ENCODE measurements around the gene ZNF662. TPM values are rescaled to one million over a fixed set of nuclear protein-coding genes. Genes with fewer than 3 reads are reported as not detected.

The ZNF662 gene
- total RNA-seq, 1 experiment from 2014 or later = not detected

GRCh38 chr3:42926310-42926709 is 20.4 kb downstream of the ZNF662 start:
- no TSS peak for BruUV-seq (replicated peaks)
- DNase-seq (ENCODE audit: low read depth, low spot score) = no peak
- no peaks in the 10 kb centered on the region for H3K9me3 ChIP-seq (ENCODE audit: control insufficient read depth in 1 of 2, insufficient read depth in 1 of 2, low read depth in 1 of 2, low read length in 2 of 2)
- no peaks in the 10 kb centered on the region for H3K4me1 ChIP-seq (ENCODE audit: control insufficient read depth in 1 of 2, insufficient read depth in 2 of 2, low read length in 2 of 2)
- H3K27ac ChIP-seq (ENCODE audit: low read depth, low read length) = no peak overlapping the region
- no peaks in the 10 kb centered on the region for H3K79me2 ChIP-seq (ENCODE audit: insufficient read depth, low read length)
- ChIA-PET POLR2A (interaction anchor here (0.6 kb wide), 1 partner anchor 693 kb away, joined by 3 read pairs; no protein-coding TSS in a partner anchor), RAD21 (ENCODE audit: low non-redundant PET in 1 of 2, low total read pairs in 2 of 2, uncharacterized antibody in 2 of 2, unreplicated experiment in 2 of 2) (no interaction called here), CTCF (no interaction called here)
- H3K27me3 ChIP-seq (ENCODE audit: insufficient read depth, low read length) = no peaks in the 10 kb centered on the region
- no peak overlapping the region for H3K4me2 ChIP-seq (ENCODE audit: low read length)
- intact Hi-C loops (cut with micrococcal nuclease) = no loop called here
- TF ChIP-seq ZNF274 (IDR thresholded peaks at IDR 0.05; ENCODE audit: low read depth, low read length) (no peak), ATF3 (IDR thresholded peaks at IDR 0.05) (no peak), YY1 (IDR thresholded peaks at IDR 0.05; ENCODE audit: extremely low read depth, insufficient replicate concordance, low read depth, low read length) (no peak), POLR2A (IDR thresholded peaks at IDR 0.05; ENCODE audit: borderline replicate concordance, extremely low read depth, insufficient read depth, insufficient read length) (no peak), SRF (IDR thresholded peaks at IDR 0.05; ENCODE audit: low read depth) (no peak), ZBTB33 (IDR thresholded peaks at IDR 0.05; ENCODE audit: extremely low read depth, insufficient replicate concordance, low read length) (no peak), SIN3A (IDR thresholded peaks at IDR 0.05; ENCODE audit: low read depth) (no peak), POLR2AphosphoS5 (IDR thresholded peaks at IDR 0.05; ENCODE audit: low read depth, low read length) (no peak), CEBPB (IDR thresholded peaks at IDR 0.05; ENCODE audit: low read depth) (no peak), REST (IDR thresholded peaks at IDR 0.05; ENCODE audit: low read depth) (no peak), SP1 (IDR thresholded peaks at IDR 0.05; ENCODE audit: low read depth) (no peak)
- ATAC-seq = no peak
- no peak overlapping the region for H2AFZ ChIP-seq (ENCODE audit: low read depth, low read length, poor library complexity, severe bottlenecking)
- no peaks in the 10 kb centered on the region for H3K9me2 ChIP-seq (ENCODE audit: insufficient read depth)
- no peaks in the 10 kb centered on the region for H3K36me3 ChIP-seq (ENCODE audit: control insufficient read depth in 1 of 2, insufficient read depth in 2 of 2, low read length in 2 of 2)
- H3K4me3 ChIP-seq (replicated peaks in 1 of 2; ENCODE audit: low read depth in 1 of 2, low read length in 2 of 2) = no peak overlapping the region
- H3K9ac ChIP-seq (ENCODE audit: low read length) = no peak overlapping the region
- no peaks in the 10 kb centered on the region for H4K20me1 ChIP-seq (ENCODE audit: insufficient read depth)
